ENCODE measurements around the gene KPNA1. TPM values are rescaled to one million over a fixed set of nuclear protein-coding genes. Genes with fewer than 3 reads are reported as not detected.

The KPNA1 gene
- total and polyA plus RNA-seq, 2 of the 13 experiments (the other 11 are each of a cell fraction or from before 2014, with no cell fraction given) = 15.4 to 30.0 TPM

DNA sequence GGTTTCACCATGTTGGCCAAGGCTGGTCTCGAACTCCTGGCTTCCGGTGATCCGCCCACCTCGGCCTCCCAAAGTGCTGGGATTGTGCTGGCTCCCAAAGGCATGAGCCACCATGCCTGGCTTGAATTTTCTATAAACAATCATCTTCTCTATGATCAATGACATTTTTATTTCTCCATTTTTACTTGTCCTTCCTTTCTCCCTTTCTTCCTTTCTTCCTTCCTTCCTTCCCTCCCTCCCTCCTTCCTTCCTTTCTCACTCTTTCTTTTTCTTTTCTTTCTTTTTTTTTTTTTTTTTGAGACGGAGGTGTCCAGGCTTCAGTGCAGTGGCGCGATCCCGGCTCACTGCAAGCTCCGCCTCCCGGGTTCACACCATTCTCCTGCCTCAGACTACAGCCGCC is 8.6 kb upstream of the KPNA1 start (continued):
- TF ChIP-seq, protein P1, sequence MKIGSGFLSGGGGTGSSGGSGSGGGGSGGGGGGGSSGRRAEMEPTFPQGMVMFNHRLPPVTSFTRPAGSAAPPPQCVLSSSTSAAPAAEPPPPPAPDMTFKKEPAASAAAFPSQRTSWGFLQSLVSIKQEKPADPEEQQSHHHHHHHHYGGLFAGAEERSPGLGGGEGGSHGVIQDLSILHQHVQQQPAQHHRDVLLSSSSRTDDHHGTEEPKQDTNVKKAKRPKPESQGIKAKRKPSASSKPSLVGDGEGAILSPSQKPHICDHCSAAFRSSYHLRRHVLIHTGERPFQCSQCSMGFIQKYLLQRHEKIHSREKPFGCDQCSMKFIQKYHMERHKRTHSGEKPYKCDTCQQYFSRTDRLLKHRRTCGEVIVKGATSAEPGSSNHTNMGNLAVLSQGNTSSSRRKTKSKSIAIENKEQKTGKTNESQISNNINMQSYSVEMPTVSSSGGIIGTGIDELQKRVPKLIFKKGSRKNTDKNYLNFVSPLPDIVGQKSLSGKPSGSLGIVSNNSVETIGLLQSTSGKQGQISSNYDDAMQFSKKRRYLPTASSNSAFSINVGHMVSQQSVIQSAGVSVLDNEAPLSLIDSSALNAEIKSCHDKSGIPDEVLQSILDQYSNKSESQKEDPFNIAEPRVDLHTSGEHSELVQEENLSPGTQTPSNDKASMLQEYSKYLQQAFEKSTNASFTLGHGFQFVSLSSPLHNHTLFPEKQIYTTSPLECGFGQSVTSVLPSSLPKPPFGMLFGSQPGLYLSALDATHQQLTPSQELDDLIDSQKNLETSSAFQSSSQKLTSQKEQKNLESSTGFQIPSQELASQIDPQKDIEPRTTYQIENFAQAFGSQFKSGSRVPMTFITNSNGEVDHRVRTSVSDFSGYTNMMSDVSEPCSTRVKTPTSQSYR (CRISPR knock-in tag; IDR thresholded peaks at IDR 0.05; ENCODE audit: borderline replicate concordance) = no peak
- TF ChIP-seq MAFG (CRISPR knock-in tag; IDR thresholded peaks at IDR 0.05) (no peak), STAT5B (CRISPR knock-in tag; IDR thresholded peaks at IDR 0.05) (no peak), ZNF350 (CRISPR knock-in tag; IDR thresholded peaks at IDR 0.05; ENCODE audit: borderline replicate concordance, low read depth) (no peak), BRCA1 (CRISPR knock-in tag; IDR thresholded peaks at IDR 0.05) (no peak)
- TF ChIP-seq, protein P2, sequence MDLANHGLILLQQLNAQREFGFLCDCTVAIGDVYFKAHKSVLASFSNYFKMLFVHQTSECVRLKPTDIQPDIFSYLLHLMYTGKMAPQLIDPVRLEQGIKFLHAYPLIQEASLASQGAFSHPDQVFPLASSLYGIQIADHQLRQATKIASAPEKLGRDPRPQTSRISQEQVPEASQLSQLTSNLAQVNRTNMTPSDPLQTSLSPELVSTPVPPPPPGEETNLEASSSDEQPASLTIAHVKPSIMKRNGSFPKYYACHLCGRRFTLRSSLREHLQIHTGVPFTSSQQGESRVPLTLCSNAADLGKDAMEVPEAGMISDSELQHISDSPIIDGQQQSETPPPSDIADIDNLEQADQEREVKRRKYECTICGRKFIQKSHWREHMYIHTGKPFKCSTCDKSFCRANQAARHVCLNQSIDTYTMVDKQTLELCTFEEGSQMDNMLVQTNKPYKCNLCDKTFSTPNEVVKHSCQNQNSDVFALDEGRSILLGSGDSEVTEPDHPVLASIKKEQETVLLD (CRISPR knock-in tag; IDR thresholded peaks at IDR 0.05; ENCODE audit: low read depth) = no peak

DNA sequence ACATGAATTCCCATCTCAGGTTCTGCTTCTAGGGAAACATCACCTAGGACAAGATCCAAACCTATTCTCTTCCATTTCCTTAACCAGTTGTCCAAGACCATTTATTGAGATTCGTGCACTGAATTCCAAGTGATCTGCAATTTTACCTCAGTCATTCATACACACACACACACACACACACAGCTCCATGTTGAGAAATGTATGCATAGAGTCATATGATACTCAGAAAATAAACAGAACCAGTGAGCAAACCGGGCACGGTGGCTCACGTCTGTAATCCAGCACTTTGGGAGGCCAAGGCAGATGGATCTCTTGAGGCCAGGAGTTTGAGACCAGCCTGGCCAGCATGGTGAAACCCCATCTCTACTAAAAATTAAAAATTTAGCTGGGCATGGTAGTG is 6.1 kb upstream of the KPNA1 start:
- intact Hi-C loops (cut with micrococcal nuclease; ENCODE audit: unreplicated experiment) (no loop called here), in situ Hi-C loops (cut with HindIII; ENCODE audit: extremely low pct_ligation_motif_present, low pct_unique_long_range_greater_than_20kb) (no loop called here)
- DNase-seq (ENCODE audit: low spot score) (peak; percentile 56), FAIRE-seq (no peak), ATAC-seq (peak; percentile 65)
- Histone ChIP-seq H3K4me1 (ENCODE audit: insufficient read depth, low read length) (peaks cover 16% of the 10 kb centered on the region), H3K4me2 (ENCODE audit: low read depth, low read length) (no peak overlapping the region), H3K4me3 (replicated peaks in 1 of 3; ENCODE audit: insufficient read depth in 1 of 3, low read depth in 2 of 3, low read length in 3 of 3) (no peak overlapping the region), H2AFZ (ENCODE audit: low read length) (no peak overlapping the region), H3K36me3 (replicated peaks in 1 of 2; ENCODE audit: control insufficient read depth in 1 of 2, insufficient read depth in 2 of 2, low read length in 2 of 2) (no peaks in the 10 kb centered on the region), H4K20me1 (ENCODE audit: insufficient read depth, low read length) (no peaks in the 10 kb centered on the region), H3K27ac (ENCODE audit: extremely low read length, insufficient read depth, low read length) (no peak overlapping the region), H3K9ac (ENCODE audit: insufficient read depth, low read depth, low read length) (no peak overlapping the region), H3K79me2 (ENCODE audit: insufficient read depth, low read length) (no peaks in the 10 kb centered on the region), H3K9me3 (ENCODE audit: low read length) (no peaks in the 10 kb centered on the region), H3K27me3 (ENCODE audit: control insufficient read depth in 1 of 2, insufficient read depth in 2 of 2, low read length in 2 of 2) (no peaks in the 10 kb centered on the region)
- ChIA-PET POLR2A (no interaction called here), CTCF (ENCODE audit: low intra/inter-chr PET ratio, low total read pairs) (no interaction called here)
- WGBS (ENCODE audit: low lambda C conversion rate) = 3% methylated on average over 4 of the region's 4 CpGs
- BruUV-seq (replicated peaks) = no TSS peak
- TF ChIP-seq HMG20B (CRISPR knock-in tag; conservative IDR thresholded peaks at IDR 0.05) (no peak), SIX1 (CRISPR knock-in tag; IDR thresholded peaks at IDR 0.05; ENCODE audit: borderline replicate concordance) (peak; percentile 96), ZKSCAN5 (CRISPR knock-in tag; IDR thresholded peaks at IDR 0.05) (no peak), NFIB (CRISPR knock-in tag; IDR thresholded peaks at IDR 0.05; ENCODE audit: borderline replicate concordance) (no peak), THAP11 (CRISPR knock-in tag; IDR thresholded peaks at IDR 0.05) (peak; percentile 48; the same call in 1 of the 2 replicates), ZNF562 (CRISPR knock-in tag; IDR thresholded peaks at IDR 0.05; ENCODE audit: borderline replicate concordance) (no peak), KLF12 (CRISPR knock-in tag; IDR thresholded peaks at IDR 0.05; ENCODE audit: borderline replicate concordance) (no peak), PTBP1 (IDR thresholded peaks at IDR 0.05; ENCODE audit: low read depth, low read length, poor library complexity, severe bottlenecking) (no peak), ZNF3 (CRISPR knock-in tag; IDR thresholded peaks at IDR 0.05) (no peak), ZNF776 (CRISPR knock-in tag; IDR thresholded peaks at IDR 0.05) (no peak), KDM6A (CRISPR knock-in tag; IDR thresholded peaks at IDR 0.05; ENCODE audit: low read depth) (no peak), HNRNPK (IDR thresholded peaks at IDR 0.05; ENCODE audit: low read depth, low read length, poor library complexity, severe bottlenecking) (no peak), MAFK (conservative IDR thresholded peaks at IDR 0.05 in 1 of 2, IDR thresholded peaks at IDR 0.05 in 1 of 2; ENCODE audit: low read length in 2 of 2) (no peak), RFX3 (CRISPR knock-in tag; IDR thresholded peaks at IDR 0.05) (no peak)
- TF ChIP-seq, protein P3, sequence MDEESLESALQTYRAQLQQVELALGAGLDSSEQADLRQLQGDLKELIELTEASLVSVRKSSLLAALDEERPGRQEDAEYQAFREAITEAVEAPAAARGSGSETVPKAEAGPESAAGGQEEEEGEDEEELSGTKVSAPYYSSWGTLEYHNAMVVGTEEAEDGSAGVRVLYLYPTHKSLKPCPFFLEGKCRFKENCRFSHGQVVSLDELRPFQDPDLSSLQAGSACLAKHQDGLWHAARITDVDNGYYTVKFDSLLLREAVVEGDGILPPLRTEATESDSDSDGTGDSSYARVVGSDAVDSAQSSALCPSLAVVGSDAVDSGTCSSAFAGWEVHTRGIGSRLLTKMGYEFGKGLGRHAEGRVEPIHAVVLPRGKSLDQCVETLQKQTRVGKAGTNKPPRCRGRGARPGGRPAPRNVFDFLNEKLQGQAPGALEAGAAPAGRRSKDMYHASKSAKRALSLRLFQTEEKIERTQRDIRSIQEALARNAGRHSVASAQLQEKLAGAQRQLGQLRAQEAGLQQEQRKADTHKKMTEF (CRISPR knock-in tag; IDR thresholded peaks at IDR 0.05) = peak; percentile 23; the same call in 1 of the 2 replicates

Data from HepG2 (cell line).